Gastroesophageal sphincter (tissue), 4 donors: ENCODE data around the gene IQSEC1. TPM values are rescaled to one million over a fixed set of nuclear protein-coding genes. Genes with fewer than 3 reads are reported as not detected.

Experiments used
- ATAC-seq: fragments of 150-250 bp; one replicate; pipeline ENCODE4 v1.9.1; 2016; ENCODE audit warnings: mild to moderate bottlenecking, moderate library complexity
- H3K27ac ChIP-seq, 4 donors: fragments of 200-600 bp; sonication (generic) in 3 of 4; 1 replicate in 3 of 4; 2 replicates in 1 of 4; pipeline ENCODE4 v1.5.1; 2016 to 2019
- H3K27me3 ChIP-seq: fragments of 200-600 bp; sonication (generic); one replicate; pipeline ENCODE4 v1.5.1; 2019
- H3K36me3 ChIP-seq, 2 donors: fragments of 200-600 bp; sonication (generic); one replicate each; pipeline ENCODE4 v1.5.1; 2019; ENCODE audit warnings: control low read depth in 1 of 2
- H3K4me1 ChIP-seq, 3 donors: fragments of 200-600 bp; sonication (generic); 1 replicate in 2 of 3; 2 replicates in 1 of 3; pipeline ENCODE4 v1.5.1; 2016 to 2019; ENCODE audit warnings: control low read depth in 2 of 3
- H3K4me3 ChIP-seq, 2 donors: fragments of 200-600 bp; sonication (generic); one replicate each; pipeline ENCODE4 v1.5.1; 2019; ENCODE audit warnings: mild to moderate bottlenecking in 1 of 2, moderate library complexity in 1 of 2
- H3K9me3 ChIP-seq, 3 donors: fragments of 200-600 bp; sonication (generic); one replicate each; pipeline ENCODE4 v1.5.1; 2017 to 2019; ENCODE audit warnings: control low read depth in 2 of 3
- EP300 ChIP-seq: sonication (generic); formaldehyde crosslinking; IDR thresholded peaks from one replicate; pipeline ENCODE4 v1.6.1; 2017; ENCODE audit warnings: antibody characterized with exemption, mild to moderate bottlenecking
- POLR2A ChIP-seq, 2 donors: fragments of 450-650 bp; IDR thresholded peaks; one replicate each; pipeline ENCODE4 v1.6.1; 2017; ENCODE audit warnings: antibody characterized with exemption in 2 of 2, mild to moderate bottlenecking in 2 of 2, moderate library complexity in 1 of 2
- POLR2AphosphoS5 ChIP-seq: sonication (generic); formaldehyde crosslinking; IDR thresholded peaks from one replicate; pipeline ENCODE4 v1.6.1; 2017; ENCODE audit warnings: antibody characterized with exemption
- WGBS, 2 donors: methylation state at CpG; one replicate each; pipeline ENCODE4 v1.1.5; 2018; ENCODE audit warnings: low coverage in 1 of 2; 5-methylcytosine and 5-hydroxymethylcytosine counted together
- total RNA-seq, 4 donors: library from RNA; depleted of rRNA; stranded (reverse); fragments of >200 nt; gene quantifications; one replicate each; pipeline ENCODE4 v1.1.0, GENCODE V29; 2016
- TF ChIP-seq, protein P1 (sequence below), 4 experiments: fragments of 200-600 bp in 2 of 4; fragments of 450-650 bp in 2 of 4; sonication (generic) in 1 of 4; IDR thresholded peaks; one replicate each; pipeline ENCODE4 v1.5.1; 2017 to 2019; ENCODE audit warnings: antibody characterized with exemption in 4 of 4, mild to moderate bottlenecking in 2 of 4, moderate library complexity in 2 of 4

Gene IQSEC1
- total RNA-seq, 4 donors from 2014 or later = 49.5 to 104 (median 61.7) TPM

DNA sequence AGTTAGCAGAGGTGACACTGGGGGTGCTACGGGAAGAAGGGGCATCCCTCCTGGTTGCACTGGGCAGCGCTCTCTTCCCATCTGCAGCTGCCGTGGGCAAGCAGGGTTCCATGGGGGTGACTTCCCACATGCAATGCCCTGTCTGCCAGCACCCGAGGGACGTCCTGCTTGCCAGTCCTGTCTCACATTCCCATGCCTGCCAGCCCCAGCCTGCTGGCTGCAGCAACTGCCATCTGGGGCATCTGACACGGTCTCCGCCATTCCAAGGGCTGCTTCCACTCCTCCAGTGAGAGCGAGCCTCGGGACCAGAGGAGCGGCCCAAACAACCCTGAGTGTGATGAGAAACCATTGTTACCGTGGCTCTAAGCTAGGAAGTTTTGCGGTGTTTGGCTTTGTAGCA is 186.5 kb downstream of the IQSEC1 start:
- no peak for ATAC-seq

DNA sequence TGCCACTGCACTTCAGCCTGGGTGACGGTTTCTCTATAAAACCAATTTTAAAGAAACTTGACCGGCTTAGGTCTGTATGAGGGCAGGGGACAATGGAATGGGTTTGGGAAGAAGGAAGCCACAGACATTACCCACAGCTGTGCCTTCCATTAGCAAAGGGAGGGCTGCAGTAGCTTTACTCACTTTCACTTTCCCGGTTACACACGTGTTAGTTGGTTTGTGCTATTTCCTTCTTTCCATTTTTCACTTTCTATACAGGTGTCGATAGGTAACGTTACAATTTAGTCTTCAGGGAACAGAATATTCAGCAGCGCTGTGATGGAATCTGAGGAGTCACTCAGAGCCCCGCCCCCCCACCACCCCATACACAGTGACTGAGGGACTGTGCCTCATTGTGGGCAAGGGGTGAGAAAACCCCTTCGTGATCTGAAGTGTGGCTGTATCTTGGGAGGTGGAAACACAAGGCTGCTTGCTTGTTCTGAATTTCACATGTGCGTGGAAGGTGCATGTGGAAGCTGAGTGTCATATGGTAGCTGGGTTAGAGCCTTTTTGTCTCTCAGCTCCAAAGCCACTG is 187.0 kb downstream of the IQSEC1 start:
- peaks cover 0 to 22% (median 0%) of the 10 kb centered on the region in 3 donors for H3K4me1 ChIP-seq
- no peak overlapping the region for H3K4me3 ChIP-seq
- no peaks in the 10 kb centered on the region for H3K27me3 ChIP-seq
- H3K36me3 ChIP-seq = no peaks in the 10 kb centered on the region
- no peaks in the 10 kb centered on the region for H3K9me3 ChIP-seq
- no peak for ATAC-seq
- H3K27ac ChIP-seq = no peak overlapping the region
- WGBS, 2 donors = 62 to 81% methylated on average over 4 to 6 of the region's 10 CpGs
- TF ChIP-seq, protein P1, sequence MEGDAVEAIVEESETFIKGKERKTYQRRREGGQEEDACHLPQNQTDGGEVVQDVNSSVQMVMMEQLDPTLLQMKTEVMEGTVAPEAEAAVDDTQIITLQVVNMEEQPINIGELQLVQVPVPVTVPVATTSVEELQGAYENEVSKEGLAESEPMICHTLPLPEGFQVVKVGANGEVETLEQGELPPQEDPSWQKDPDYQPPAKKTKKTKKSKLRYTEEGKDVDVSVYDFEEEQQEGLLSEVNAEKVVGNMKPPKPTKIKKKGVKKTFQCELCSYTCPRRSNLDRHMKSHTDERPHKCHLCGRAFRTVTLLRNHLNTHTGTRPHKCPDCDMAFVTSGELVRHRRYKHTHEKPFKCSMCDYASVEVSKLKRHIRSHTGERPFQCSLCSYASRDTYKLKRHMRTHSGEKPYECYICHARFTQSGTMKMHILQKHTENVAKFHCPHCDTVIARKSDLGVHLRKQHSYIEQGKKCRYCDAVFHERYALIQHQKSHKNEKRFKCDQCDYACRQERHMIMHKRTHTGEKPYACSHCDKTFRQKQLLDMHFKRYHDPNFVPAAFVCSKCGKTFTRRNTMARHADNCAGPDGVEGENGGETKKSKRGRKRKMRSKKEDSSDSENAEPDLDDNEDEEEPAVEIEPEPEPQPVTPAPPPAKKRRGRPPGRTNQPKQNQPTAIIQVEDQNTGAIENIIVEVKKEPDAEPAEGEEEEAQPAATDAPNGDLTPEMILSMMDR (IDR thresholded peaks at IDR 0.05) = no peak
- TF ChIP-seq POLR2A (IDR thresholded peaks at IDR 0.05) = no peak
- no peak for TF ChIP-seq POLR2AphosphoS5
- TF ChIP-seq EP300 = no peak

More for the DNA sequence above, 186.5 kb downstream of the IQSEC1 start:
- TF ChIP-seq EP300 (no peak), POLR2AphosphoS5 (no peak), POLR2A (IDR thresholded peaks at IDR 0.05) (no peak)
- TF ChIP-seq, protein P1 (IDR thresholded peaks at IDR 0.05) = no peak
- Histone ChIP-seq H3K36me3 (no peaks in the 10 kb centered on the region), H3K4me3 (no peak overlapping the region), H3K27ac (no peak overlapping the region), H3K4me1 (peaks cover 0 to 26% (median 4%) of the 10 kb centered on the region in 3 donors), H3K27me3 (no peaks in the 10 kb centered on the region), H3K9me3 (no peaks in the 10 kb centered on the region)
- 83 to 88% methylated on average over 8 to 9 of the region's 12 CpGs for WGBS, 2 donors

DNA sequence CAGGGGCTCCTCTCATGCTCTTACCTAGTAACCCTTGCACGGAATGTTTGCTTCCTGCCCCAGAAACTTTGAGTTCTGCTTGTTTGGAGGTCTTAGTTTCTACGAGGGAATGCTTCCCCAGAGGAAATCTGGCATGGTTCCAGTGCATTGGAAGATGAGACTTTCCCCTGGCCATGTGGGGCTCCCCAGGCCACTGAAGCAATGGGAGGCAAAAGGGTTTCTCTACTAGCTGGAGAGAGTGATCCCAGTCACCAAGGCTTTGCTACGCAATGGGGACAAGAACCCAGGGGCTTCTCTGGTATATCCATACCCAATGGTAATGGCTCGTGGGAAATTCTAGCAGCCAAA is 187.7 kb downstream of the IQSEC1 start:
- Histone ChIP-seq H3K27ac (no peak overlapping the region), H3K9me3 (no peaks in the 10 kb centered on the region), H3K4me1 (peaks cover 0 to 22% (median 0%) of the 10 kb centered on the region in 3 donors), H3K27me3 (no peaks in the 10 kb centered on the region), H3K4me3 (no peak overlapping the region), H3K36me3 (no peaks in the 10 kb centered on the region)
- ATAC-seq = no peak
- TF ChIP-seq POLR2AphosphoS5 = no peak
- no peak for TF ChIP-seq POLR2A (IDR thresholded peaks at IDR 0.05)
- TF ChIP-seq, protein P1 (IDR thresholded peaks at IDR 0.05) = no peak
- no peak for TF ChIP-seq EP300
- WGBS, 2 donors = no CpG with 5 or more reads among the region's 4 CpGs

DNA sequence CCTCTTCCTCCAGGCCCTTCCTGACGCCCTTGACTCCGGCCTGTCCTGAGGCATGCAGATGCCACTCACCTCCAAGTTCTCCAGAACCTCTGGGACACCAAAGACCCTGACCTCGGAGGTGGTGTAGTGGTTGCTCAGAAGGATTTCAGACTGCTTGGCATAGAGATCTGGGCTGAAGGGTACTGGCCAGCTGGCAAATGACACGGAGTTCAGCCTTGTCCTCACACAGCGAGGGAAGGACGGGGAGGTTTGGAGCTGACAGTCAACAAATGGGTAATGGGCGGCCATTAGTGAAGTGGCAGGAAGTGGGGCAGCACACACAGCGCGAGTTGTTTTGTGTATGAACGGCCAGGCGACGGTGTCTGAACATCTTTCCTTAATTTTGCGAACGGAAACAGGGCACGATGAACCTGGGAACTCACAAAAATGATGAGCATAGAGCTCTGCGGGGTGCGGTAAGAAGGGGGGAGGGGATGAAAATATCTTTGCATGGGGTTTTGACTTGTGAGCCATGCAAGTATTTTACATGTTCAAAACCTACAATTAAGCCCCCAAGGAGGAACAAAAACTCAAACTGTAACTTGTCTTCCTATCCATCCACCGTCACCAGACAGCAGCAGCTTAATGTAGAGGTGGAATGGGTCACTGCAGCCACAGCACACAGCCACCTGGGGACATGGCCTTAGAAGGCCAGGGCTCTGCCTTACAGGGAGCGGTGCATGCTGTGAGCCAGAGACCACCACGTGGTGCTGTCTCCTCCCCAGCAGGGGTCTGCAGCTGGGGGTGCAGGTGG is 188.2 kb downstream of the IQSEC1 start:
- H3K27ac ChIP-seq = peak overlapping the region in 2 of 4 donors; percentile 79 to 82
- peaks cover 0 to 22% (median 0%) of the 10 kb centered on the region in 3 donors for H3K4me1 ChIP-seq
- no peaks in the 10 kb centered on the region for H3K9me3 ChIP-seq
- H3K36me3 ChIP-seq = no peaks in the 10 kb centered on the region
- no peak for ATAC-seq
- WGBS, 2 donors = 88 to 94% methylated on average over 8 to 14 of the region's 20 CpGs
- H3K4me3 ChIP-seq = no peak overlapping the region
- no peaks in the 10 kb centered on the region for H3K27me3 ChIP-seq
- TF ChIP-seq POLR2A (IDR thresholded peaks at IDR 0.05) (no peak), POLR2AphosphoS5 (no peak), EP300 (no peak)
- TF ChIP-seq, protein P1 (IDR thresholded peaks at IDR 0.05) = no peak
